ENCODE results near the gene HK2.

Gene HK2

GRCh38 chr2:74942263-74942662 lies 108.3 kb downstream of the HK2 start:
- DNase-seq: no peak

Data from activated CD8-positive, alpha-beta memory T cell treated with anti-CD3 and anti-CD28 coated beads, Interleukin-2, amount 50 U/mL, for 4 hours (primary cell).